Measurements from ENCODE around the gene ALKBH1.

GRCh38 chr14:77667331-77667730 lies 40.5 kb downstream of the ALKBH1 start:
- TF ChIP-seq TCF12 (IDR thresholded peaks at IDR 0.05; ENCODE audit: low read depth) (no peak), EGR1 (IDR thresholded peaks at IDR 0.05) (no peak), EP300 (IDR thresholded peaks at IDR 0.05; ENCODE audit: borderline replicate concordance) (no peak), RAD21 (IDR thresholded peaks at IDR 0.05; ENCODE audit: low read depth) (no peak), CREB1 (IDR thresholded peaks at IDR 0.05; ENCODE audit: low read depth) (no peak), REST (IDR thresholded peaks at IDR 0.05; ENCODE audit: low read depth) (no peak)
